ENCODE data around the gene PLCD3.

PLCD3 gene

GRCh38 chr17:45098081-45098868 lies 34.0 kb downstream of the PLCD3 start:
- ChIA-PET POLR2A (no interaction called here), CTCF (interaction anchor here (0.7 to 6.9 kb wide), 37 partner anchors 9 to 321 kb away, joined by 3 to 87 read pairs (median 7); partner anchors contain the start of genes ACBD4, GFAP and NMT1)
- no peak for DNase-seq (ENCODE audit: extremely low spot score)
- TF ChIP-seq, protein P1, sequence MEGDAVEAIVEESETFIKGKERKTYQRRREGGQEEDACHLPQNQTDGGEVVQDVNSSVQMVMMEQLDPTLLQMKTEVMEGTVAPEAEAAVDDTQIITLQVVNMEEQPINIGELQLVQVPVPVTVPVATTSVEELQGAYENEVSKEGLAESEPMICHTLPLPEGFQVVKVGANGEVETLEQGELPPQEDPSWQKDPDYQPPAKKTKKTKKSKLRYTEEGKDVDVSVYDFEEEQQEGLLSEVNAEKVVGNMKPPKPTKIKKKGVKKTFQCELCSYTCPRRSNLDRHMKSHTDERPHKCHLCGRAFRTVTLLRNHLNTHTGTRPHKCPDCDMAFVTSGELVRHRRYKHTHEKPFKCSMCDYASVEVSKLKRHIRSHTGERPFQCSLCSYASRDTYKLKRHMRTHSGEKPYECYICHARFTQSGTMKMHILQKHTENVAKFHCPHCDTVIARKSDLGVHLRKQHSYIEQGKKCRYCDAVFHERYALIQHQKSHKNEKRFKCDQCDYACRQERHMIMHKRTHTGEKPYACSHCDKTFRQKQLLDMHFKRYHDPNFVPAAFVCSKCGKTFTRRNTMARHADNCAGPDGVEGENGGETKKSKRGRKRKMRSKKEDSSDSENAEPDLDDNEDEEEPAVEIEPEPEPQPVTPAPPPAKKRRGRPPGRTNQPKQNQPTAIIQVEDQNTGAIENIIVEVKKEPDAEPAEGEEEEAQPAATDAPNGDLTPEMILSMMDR (IDR thresholded peaks at IDR 0.05; ENCODE audit: control extremely low read depth, extremely low read depth, low read depth, missing control alignments): no peak

DNA sequence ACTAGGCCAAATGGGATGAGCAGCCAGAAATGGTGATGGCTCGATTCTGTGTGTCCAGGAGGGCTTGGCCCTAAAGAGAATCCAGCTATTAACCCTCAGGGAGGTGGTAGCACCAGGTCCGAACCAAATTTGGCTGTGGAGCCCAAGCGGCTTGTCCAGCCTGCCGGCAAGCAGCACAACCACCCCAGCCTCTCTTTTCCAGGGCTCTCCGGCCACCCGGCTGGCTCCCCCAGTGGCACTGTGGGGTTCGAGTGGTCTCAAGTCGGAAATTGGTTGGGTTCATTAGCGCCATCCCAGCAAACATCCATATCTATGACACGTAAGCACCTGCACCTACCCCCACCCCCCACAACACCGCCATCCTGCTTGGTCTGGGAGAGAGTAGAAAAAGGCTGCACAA lies 35.4 kb downstream of the PLCD3 start:
- POLR2A ChIA-PET: no interaction called here
- CTCF ChIA-PET: interaction anchor here (1.0 to 5.2 kb wide), 7 partner anchors 9 to 232 kb away, joined by 3 to 30 read pairs (median 5); no protein-coding TSS in a partner anchor
- TF ChIP-seq, protein P1 (IDR thresholded peaks at IDR 0.05; ENCODE audit: control extremely low read depth, extremely low read depth, low read depth, missing control alignments): no peak
- DNase-seq (ENCODE audit: extremely low spot score): no peak

DNA sequence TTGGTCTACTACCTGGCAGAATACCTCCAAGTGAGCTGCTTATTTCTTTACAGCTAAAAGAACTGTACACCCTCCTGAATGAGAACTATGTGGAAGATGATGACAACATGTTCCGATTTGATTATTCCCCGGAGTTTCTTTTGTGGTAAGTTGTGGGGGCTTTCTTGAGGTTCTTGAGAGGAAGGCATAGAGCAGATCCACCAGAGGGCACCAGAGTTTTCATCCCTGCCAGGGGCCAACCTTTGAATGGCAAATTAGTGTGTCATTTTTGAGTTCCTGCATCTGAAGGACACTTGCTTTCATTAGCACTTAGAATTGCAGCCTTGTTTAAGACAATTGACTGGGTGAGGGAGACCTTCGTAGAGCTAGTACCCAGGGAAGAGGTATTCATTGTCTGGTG lies 36.2 kb downstream of the PLCD3 start:
- ChIA-PET POLR2A (no interaction called here), CTCF (interaction anchor here (1.0 to 5.2 kb wide), 8 partner anchors 10 to 232 kb away, joined by 3 to 30 read pairs (median 4); no protein-coding TSS in a partner anchor)
- TF ChIP-seq, protein P1 (IDR thresholded peaks at IDR 0.05; ENCODE audit: control extremely low read depth, extremely low read depth, low read depth, missing control alignments): peak; percentile 37
- no peak for DNase-seq (ENCODE audit: extremely low spot score)

- TF ChIP-seq, protein P1 (IDR thresholded peaks at IDR 0.05; ENCODE audit: control extremely low read depth, extremely low read depth, low read depth, missing control alignments): no peak
These were observed 38.7 kb downstream of the PLCD3 start for GRCh38 chr17:45093444-45094110.

DNA sequence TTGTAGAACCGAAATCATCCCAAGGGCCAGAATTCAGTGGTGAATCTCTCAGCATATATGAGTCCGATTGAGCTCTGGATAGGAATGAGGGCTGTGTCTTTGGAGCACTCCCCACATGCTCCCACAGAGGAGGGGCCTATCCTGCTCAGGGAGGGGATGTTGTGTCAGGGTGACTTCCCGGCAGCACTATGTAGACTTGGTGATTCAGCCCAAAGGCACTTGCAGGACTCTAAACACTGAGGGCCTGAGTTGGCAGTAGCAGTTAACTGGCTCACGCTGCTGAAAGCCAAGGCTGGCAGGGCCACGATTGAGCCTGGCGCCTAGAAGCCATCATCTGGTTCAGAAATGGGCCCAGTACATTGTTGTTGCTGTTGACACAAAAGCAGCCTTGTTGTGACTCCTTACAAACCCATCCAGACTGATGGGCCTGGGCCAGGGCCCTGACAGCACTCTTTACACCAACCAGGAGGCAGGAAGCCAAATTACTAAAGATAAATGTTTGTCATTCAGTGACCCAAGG lies 39.3 kb downstream of the PLCD3 start:
- ChIA-PET CTCF (interaction anchor here (0.7 kb wide), 1 partner anchor 19 kb away, joined by 3 read pairs; no protein-coding TSS in a partner anchor), POLR2A (no interaction called here)
- no peak for DNase-seq (ENCODE audit: extremely low spot score)
- TF ChIP-seq, protein P1 (IDR thresholded peaks at IDR 0.05; ENCODE audit: control extremely low read depth, extremely low read depth, low read depth, missing control alignments): no peak

More at GRCh38 chr17:45093444-45094110, 38.7 kb downstream of the PLCD3 start:
- CTCF ChIA-PET: interaction anchor here (0.7 to 1.0 kb wide), 3 partner anchors 18 to 182 kb away, joined by 3 to 4 read pairs (median 3); no protein-coding TSS in a partner anchor
- POLR2A ChIA-PET: no interaction called here
- no peak for DNase-seq (ENCODE audit: extremely low spot score)

DNA sequence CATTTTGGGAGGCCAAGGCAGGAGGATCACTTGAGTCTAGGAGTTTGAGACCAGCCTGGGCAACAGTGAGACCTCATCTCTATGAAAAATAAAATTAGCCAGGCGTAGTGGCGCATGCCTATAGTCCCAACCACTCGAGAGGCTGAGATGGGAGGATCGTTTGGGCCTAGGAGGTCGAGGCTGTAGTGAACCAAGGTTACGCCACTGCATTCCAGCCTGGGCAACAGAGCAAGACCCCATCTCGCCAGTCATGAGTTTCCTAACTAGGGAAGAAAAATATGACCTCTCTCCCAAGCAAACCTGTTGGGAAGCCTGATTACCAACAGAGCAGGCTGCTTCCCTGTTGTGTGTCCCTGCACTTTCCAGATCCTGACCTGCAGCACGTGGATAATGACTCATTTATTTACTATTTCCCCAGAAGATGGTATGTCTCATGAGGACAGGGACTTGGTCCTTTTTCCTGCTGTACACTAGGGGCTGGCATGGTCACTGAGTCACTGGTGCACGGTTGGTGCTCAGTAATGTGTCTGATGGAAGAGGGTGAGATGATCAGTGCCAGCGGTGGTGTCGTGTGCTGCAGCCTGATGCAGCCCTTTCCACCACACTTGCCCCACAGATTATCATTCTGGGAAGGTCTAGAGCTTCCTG lies 40.4 kb downstream of the PLCD3 start:
- CTCF ChIA-PET: interaction anchor here (0.7 kb wide), 1 partner anchor 316 kb away, joined by 3 read pairs; no protein-coding TSS in a partner anchor
- POLR2A ChIA-PET: interaction anchor here (0.7 kb wide), 1 partner anchor 41 kb away, joined by 4 read pairs; no protein-coding TSS in a partner anchor
- DNase-seq (ENCODE audit: extremely low spot score): no peak
- TF ChIP-seq, protein P1 (IDR thresholded peaks at IDR 0.05; ENCODE audit: control extremely low read depth, extremely low read depth, low read depth, missing control alignments): no peak

Measured in GM10248 (cell line).